HG02642 (cell line): ENCODE measurements around the gene RNF5.
"Not testable (repeated sequence)": the region's sequence is repeated elsewhere in the genome, so short reads cannot be mapped to it uniquely, and the experiment has no call there.

Source experiments
- ATAC-seq: cut with Tn5 transposase; IDR thresholded peaks from one replicate; pipeline ENCODE4 v1.9.1; 2021; ENCODE audit warnings: mild to moderate bottlenecking; ENCODE audit not compliant: unreplicated experiment, poor library complexity

RNF5 gene

DNA sequence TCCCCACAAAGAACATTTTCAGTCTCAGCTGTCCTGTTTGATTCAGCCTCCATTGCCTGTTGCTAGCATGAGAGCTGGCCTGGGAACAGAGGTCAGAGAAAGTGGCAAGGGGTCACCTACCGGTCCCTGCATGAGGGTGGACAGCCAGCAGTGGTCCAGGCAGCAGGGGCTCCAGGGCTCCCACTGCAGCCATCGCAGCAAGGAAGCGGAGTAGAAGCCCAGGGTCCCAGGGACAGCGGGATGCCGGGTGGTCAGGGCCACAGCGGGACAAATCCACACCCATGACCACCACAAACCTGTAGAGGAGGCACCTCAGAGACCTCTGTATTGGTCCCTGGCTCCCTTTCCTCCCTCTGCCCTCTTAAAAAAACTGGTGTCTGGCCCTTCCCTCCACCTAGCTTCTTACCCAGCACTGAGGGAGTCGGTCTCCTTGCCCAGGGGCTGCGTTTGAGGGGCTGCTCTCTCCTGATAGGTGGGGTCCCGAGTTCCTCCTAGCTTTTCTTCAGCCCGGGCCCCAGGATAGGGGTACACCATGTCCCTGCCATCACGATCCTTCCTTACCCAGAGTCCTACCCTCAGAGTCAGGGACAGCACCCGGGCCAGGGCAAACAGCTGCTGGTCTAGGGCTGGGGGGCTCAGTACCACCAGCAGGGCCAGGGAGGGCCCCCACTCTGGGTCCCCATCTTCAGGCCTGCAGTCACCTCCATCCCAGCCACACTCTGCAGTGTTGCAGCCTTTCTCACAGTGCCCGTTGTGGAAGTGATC, 22.7 kb downstream of the RNF5 start:
- no peak for ATAC-seq

DNA sequence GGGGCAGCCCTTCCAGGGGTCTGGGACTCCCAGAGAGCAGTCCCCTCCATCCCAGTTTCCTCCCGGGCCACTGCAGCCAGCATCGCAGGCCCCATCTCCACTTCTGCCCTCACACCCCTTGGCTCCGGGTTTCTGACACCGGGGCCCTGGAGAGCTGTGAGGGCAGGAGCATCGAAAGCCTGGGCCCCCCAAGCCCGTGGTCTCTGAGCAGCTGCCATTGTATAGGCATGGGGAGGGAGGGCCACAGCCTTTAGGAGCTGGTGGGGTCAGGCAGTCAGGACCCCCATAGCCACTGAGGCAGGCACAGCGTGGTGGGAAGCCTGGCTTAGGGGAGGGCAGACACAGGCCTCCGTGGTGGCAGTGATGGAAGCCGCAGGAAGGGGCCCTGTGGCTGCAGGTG, 24.0 kb downstream of the RNF5 start:
- no peak for ATAC-seq

DNA sequence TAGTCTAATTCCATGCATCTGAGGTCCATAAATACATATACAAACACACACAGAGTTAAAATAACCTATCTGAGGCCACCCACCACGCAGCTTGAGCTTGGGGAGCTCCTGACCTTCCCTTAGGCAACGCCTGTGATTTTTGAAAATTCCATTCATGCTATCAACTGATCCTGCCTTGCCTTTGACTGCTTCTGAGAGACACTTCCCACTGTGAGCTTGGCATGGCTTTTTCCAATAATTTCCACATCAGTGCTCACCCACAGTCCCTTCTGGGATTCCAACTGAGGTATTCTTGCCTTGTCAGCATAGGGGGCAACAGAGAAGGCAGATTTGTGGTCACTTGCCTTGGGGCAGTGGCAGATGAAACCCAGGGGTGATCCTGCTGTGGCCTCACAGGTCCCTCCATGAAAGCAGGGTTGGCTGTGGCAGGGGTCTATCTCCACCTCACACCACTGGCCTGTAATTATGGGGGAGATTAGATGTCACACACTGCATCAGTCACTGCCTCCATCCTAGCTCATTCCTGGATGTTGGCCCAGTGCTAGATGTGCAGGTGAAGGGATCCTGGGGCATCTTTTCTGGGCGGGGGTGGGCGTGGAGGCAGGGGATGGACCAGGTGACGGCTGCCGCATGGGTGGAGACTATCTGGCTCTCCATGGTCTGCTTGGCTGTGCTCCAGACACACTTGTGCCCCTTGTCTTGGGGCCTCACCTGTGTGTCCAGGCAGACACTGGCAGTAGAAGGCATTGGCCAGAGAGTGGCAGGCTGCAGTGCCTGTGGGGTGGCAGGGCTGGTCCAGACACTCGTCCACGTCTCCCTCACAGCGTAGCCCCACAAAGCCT, 25.4 kb downstream of the RNF5 start:
- ATAC-seq, result no peak

DNA sequence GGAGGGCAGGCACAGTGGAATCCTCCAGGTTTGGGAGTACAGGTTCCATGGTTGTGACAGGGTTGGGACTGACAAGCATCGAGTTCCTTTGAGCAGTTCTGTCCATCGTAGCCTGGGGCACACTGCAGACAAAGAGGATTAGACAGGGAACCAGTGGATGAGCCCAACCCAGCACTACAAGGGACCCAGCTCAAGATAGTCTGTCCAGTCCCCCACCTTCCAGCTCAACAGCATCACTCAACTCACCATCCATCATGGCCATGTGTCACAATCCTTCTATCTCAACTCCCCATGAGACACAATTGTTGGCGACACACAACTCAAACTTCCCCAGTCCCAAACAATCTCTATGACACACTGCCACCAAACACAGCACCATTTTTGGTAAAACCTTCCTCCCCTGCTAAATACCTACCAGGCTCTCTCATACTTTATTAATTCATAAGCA, 26.1 kb downstream of the RNF5 start:
- ATAC-seq, result no peak

DNA sequence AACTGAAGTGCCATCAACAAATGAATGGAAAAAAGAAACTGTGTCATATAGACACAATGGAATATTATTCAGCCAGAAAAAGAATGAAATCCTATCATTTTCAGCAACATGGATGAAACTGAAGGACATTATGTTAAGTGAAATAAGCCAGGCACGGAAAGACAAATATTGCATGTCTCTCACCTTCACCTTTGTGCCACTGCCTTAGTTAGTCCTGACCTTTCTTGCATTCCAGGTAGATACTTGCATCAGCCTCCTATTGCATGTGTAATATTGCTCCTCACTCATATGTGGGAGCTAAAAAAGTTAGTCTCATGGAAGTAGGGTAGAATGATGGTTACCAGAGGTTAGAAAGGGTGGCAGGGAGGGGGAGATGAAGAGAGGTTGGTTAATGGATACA, 30.8 kb downstream of the RNF5 start:
- ATAC-seq, result no peak

DNA sequence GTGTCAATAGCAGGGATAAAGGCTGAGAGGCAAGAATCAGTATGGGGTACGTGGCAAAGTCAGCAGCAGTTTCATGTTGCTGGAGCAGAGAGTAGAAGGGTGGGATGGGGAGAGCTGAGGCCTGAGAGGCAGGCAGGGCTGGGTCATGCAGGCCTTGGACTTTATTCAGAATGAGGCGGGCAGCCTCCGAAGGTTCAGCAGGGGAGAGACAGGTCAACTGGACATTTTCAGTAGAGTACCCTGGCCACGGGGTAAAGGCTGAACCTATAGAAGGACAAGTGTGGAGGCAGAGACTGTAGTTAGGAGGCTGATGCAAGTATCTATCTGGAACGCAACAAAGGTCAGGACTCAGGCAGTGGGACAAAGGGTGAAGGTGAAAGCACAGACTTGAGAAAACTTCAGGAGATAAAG, 32.0 kb downstream of the RNF5 start:
- no peak for ATAC-seq

DNA sequence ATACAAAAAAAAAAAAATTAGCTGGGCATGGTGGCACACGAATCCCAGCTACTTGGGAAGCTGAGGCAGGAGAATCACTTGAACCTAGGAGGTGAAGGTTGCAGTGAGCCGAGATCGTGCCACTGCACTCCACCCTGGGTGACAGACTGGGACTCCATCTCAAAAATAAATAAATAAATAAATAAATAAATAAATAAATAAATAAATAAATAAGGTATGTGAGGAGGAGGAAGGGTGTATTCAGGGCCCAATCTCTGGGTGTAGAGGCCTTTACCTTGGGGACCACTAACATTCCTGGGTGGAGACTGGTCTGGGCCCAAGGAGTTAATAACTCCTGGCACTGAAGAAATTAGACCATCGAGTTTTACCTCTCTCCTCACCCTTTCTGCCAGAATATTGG, 33.2 kb downstream of the RNF5 start:
- not testable (repeated sequence) for ATAC-seq

DNA sequence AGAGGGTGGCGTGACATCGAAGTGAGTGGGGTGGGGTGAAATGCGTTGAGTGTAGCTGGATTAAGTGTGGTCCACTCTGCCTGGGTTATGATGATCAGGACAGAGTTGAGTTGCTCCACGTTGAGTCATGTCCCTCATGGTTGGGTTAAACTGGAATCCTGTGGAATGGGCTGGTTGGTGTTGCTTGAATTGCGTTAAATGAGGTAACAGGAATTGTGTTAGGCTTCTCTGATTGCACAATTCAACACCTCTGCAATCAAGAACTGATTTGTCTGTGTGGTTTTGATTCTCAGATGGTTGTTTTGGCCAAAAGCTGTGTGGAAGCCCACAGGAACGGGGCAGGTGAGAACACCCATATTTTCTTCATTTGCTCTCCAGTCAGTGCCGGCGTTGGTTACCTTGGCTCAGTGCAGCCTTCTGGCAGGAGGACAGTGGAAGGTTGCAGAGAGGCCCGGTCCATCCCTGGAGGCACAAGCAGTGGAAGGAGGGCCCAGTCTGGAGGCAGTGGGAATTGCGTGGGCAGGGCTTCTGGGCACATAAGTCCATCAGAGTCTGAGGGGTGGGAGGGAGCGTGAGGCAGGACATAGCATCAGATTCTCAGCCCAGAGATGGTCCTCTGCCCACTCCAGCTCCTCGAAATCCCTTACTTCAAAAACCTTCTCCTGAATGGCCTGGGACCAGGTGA, 34.0 kb downstream of the RNF5 start:
- ATAC-seq, result no peak

DNA sequence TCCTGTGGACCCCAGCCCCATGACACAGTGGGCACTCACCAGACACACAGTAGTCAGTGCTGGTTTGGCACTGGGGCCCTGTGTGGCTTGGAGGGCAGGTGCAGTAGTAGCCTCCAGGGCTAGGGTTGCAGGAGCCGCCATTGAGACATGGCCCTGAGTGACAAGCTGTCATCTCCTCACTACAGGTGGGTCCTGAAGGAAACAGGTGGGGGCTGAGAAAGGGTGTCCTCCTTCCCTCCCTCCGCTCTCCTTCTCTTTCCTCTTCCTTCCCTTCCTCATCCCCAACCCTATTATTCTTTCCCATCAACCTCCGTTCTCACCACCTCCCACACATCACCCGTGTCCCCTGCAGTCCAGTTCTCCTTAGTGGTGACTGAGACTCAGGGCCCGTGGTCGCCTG, 35.4 kb downstream of the RNF5 start:
- no peak for ATAC-seq

DNA sequence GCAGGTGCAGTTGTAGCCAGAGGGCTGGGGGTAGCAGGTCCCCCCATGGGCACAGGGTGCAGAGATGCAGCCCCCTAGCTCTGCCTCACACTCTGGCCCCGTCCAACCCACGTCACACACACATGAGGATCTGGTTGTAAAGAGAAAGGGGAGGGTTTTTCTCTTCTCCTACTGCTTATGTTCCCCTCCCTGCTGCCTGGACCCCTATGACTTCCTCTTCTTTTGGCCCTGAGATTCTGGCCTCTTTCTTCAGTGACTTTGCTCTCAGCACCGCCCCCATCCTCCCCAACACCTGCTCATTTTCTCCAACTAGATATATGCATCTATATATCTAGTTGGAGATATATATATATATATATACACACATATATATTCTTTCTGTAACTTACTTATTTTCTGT, 35.9 kb downstream of the RNF5 start:
- ATAC-seq, result no peak

DNA sequence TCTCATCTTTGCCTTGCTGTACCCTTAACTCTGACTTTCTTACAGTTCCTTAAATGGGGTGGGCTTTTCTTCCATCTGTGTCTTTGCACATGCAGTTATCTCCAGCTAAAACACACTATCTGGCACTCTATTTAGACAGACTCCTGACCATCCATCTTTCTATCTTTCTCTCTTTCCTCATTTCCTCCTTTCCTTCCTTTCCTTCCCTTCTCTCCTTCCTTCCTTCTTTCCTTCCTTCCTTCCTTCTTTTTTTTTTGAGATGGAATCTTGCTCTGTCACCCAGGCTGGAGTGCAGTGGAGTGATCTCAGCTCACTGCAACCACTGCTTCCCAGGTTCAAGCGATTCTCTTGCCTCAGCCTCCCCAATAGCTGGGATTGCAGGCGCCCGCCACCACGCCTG, 37.4 kb downstream of the RNF5 start:
- no peak for ATAC-seq

DNA sequence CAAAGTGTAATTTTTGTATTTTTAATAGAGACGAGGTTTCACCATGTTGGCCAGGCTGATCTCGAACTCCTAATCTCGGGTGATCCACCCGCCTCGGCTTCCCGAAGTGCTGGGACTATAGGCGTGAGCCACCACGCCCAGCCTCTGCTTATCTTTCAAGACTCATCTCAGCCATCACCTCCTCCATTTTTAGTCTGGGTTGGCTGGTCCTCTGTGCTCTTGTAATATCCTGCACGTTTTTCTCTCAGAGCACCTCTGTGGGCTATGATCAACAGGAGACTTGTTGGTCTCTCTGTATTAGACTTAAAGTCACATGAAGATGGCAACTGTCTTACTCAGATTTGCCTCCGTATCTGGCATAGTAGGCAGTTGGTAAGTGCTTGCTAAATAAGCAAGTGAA, 38.1 kb downstream of the RNF5 start:
- no peak for ATAC-seq

DNA sequence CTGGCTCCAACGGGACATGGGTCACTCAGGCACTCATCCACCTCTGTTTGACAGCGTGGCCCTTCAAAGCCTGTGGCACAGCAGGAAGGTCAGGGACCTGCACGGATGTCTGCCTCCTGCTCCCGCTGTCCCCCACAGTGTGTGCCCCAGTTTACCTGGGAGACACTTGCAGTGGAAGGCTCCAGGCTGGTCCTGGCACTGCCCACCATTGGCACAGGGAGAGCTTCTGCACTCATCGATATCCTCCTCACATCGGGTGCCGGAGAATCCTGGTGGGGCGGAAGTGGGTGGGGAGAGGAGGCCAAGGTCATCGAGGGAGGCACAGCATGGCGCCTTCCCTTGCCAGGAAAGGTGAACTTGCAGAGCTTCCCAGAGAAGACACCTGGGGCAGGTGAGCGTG, 38.8 kb downstream of the RNF5 start:
- ATAC-seq, result no peak

DNA sequence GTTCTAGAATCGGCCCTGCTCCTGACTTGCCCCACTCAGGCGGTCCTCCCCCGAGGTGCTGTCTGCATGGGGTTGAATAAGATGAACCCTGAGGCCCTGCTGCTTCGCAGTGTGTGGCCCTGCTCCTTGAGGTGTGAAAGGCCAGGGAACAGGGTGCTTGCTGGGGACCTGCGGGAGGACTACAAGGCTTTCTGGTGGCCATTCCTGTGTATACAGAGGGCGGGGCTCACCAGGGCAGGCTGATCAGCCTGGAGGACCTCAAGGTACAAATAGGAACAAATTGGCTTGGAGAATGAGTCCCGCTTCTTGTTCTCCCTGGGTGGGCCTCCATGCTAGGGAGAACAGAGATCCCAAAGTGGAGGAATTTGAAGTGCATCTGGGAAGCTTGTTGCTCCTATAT, 40.0 kb downstream of the RNF5 start:
- ATAC-seq, result no peak

DNA sequence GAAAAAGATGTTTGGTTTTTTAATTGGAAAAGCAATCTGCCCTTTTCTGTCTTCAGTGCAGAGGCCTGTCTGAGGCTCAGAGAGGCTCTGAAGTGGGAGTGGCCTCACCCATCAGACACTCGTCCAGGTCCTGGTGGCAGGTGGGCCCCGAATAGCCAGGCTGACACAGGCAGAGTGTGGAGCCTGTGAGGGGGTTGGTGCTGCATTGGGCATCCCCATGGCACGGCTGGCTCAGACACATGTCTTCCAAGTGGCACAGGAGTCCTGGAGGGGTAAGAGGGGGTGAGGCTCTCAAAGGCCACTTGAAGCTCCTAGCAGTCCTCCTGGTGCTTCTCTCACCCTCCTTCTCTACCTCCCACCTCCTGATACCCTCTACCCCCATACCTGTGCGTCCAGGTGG, 41.8 kb downstream of the RNF5 start:
- no peak for ATAC-seq

DNA sequence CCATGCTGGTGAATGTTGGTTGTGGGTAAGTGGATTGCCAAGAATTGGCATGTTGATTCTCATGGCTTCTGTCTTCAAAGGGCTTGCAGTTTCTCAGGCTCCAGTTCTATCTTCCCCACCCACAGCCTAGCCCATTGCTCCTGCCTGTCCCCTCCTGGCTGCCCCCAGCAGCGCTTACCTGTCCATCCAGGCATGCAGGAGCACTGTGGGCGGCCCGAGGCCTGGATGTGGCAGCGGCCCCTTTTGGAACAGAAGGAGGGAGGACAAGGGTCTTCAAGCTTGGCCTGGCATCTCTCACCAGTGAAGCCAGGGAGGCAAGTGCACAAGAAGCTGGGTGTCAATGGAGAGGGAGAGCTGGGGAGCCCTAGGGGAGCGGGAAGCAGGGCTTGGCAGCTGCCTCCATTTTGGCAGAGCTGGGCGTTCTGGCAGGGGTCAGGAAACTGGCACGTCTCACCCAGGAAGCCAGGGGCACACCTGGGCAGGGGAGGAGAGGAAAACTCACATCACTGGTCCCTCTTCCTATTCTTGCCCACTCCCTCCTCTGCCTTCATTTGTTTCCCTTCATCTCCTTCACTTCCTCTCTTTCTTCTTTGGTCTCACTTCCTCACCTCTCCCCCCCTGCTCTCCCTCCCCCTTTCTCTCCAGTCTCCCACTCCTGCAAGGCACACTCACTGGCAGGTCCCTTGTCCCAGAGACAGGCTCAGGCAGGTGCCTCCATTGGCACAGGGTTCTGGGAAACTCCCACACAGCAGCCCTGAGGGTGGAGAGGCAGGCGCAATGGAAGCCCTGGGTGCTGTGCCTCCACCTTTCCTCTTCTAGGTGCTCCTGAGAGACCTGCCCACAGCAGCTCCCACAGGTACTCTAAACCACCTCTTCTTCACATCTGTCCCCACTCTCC, 44.4 kb downstream of the RNF5 start:
- ATAC-seq, result no peak

DNA sequence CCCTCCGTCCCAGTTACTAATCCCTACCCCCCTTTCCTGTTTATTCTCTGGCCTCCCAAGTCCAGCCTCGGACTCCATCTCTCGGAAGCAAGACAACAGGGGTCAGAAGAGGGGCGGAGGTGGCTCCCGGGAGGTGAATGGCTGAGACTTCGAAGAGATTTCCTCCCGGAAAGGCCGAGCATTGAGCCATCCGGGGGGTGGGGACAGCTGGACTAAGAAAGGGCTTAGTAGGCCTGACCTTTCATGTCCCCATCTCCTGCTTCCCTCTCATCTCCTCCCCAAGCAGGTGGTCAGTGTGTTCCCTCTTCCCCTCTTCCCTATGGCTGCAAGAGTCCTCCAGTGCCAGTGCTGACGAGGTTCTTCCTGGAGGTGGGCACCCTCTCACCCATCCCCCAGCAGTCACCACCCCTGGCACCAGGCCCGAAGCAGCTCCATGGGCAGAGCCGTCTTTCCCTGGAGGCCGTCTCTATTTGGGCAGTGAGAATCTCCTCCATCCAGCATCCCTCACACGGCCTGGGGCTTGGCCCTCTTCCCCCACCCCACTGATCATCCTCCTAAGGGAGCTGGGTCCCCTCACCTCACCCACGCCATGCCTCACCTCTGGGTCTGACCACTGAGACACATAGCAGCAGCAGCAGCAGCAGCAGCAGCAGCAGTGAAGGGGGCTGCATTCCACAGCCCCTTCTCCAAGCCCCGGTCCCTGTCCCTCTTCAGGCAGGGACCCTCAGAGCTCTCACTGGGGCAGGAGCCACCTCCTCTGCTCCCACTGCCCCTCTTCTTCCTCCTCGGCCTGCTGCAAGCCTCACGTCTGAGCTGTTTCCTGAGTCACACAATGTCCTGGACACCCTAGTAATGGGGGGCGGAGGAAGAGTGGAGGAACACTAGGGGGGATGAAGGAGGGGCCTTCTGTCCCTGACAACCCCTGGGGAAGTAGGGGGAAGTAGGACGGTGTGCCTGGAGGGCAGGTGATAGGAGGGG, 45.3 kb downstream of the RNF5 start, which contains the start of gene NOTCH4:
Gene NOTCH4, minus strand, starts transcription at position 810 of the 978 bp plus-strand sequence. Its CDS starts 139 bp downstream, at position 671.
- ATAC-seq, result no peak

DNA sequence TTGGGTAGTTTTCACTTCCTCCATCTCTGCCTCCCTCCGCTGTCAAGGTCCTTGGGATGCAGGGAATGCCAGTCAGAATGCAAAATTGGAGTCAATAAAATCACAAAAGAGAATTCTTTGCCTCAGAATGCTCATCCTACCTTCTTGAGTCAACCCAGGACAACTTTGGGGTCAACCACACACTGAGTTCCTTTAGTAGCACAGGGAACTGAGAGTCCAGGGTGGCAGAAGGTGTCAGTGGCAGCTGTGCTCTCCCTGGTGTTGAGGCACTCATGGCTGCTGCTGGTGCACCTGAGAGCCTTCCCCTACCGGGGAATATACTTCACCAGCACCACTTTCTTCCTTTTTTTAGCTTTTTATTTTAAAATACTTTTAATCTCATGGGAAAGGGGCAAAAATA, 46.5 kb downstream of the RNF5 start:
- no peak for ATAC-seq

DNA sequence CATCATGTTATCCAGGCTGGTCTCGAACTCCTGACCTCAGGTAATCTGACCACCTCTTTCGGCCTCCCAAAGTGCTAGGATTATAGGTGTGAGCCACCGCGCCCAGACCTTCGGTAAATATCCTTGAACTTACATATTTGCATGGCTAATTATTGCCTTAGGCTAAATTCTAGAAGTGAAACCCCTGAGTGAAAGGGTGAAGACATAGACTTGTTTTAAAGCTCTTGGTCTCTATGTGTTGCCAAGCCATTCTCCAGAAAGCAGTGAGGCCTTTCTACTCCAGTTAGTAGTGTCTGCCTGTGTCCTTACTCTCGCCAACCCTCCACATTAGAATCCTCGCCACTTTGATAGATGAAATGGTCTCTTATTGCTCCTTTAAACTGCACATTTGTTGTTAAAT, 48.2 kb downstream of the RNF5 start:
- no peak for ATAC-seq
